DOHH2 (cell line): ENCODE measurements around the gene TUSC7.

ENCODE experiments used
- H3F3A ChIP-seq: fragments of 200-600 bp; sonication (generic), shearing (Covaris generic); 2 replicates; pipeline ENCODE4 v1.6.0; 2016; ENCODE audit warnings: antibody characterized with exemption, mild to moderate bottlenecking; ENCODE audit not compliant: control insufficient read depth, insufficient read depth
- H3K27ac ChIP-seq: fragments of 200-600 bp; sonication (generic); 2 replicates; pipeline ENCODE4 v1.5.1; 2014; ENCODE audit warnings: low read depth, mild to moderate bottlenecking, low read length, moderate library complexity
- H3K27me3 ChIP-seq: fragments of 200-600 bp; sonication (generic); 2 replicates; pipeline ENCODE4 v1.6.1; 2014; ENCODE audit warnings: mild to moderate bottlenecking, low read length, mixed read lengths; ENCODE audit not compliant: control insufficient read depth
- H3K36me3 ChIP-seq: fragments of 200-600 bp; sonication (generic); 2 replicates; pipeline ENCODE4 v1.6.1; 2014; ENCODE audit warnings: mild to moderate bottlenecking, low read length, moderate library complexity, mixed read lengths; ENCODE audit not compliant: control insufficient read depth
- H3K4me1 ChIP-seq: fragments of 200-600 bp; sonication (generic); 2 replicates; pipeline ENCODE4 v1.6.1; 2014; ENCODE audit warnings: mild to moderate bottlenecking, low read length, mixed read lengths; ENCODE audit not compliant: control insufficient read depth
- H3K4me2 ChIP-seq: fragments of 200-600 bp; sonication (generic); 2 replicates; pipeline ENCODE4 v1.6.0; 2014; ENCODE audit warnings: mild to moderate bottlenecking, low read length, moderate library complexity
- H3K4me3 ChIP-seq: fragments of 200-600 bp; sonication (generic); 2 replicates; pipeline ENCODE4 v1.5.1; 2014; ENCODE audit warnings: mild to moderate bottlenecking, low read length, mixed read lengths
- H3K79me2 ChIP-seq: fragments of 200-600 bp; sonication (generic); 2 replicates; pipeline ENCODE4 v1.6.1; 2014; ENCODE audit warnings: mild to moderate bottlenecking, low read length, mixed read lengths; ENCODE audit not compliant: control insufficient read depth
- H3K9me2 ChIP-seq: fragments of 200-600 bp; sonication (generic); replicated peaks from 2 replicates; pipeline ENCODE4 v1.6.1; 2014; ENCODE audit warnings: mild to moderate bottlenecking, low read length, mixed read lengths; ENCODE audit not compliant: control insufficient read depth
- H3K9me3 ChIP-seq: fragments of 200-600 bp; sonication (generic); 2 replicates; pipeline ENCODE4 v1.6.1; 2014; ENCODE audit warnings: antibody characterized with exemption, low read length, mixed read lengths; ENCODE audit not compliant: control insufficient read depth, insufficient read depth
- H4K20me1 ChIP-seq: fragments of 200-600 bp; sonication (generic); 2 replicates; pipeline ENCODE4 v1.6.0; 2014; ENCODE audit warnings: low read depth, mild to moderate bottlenecking, antibody characterized with exemption, low read length, moderate library complexity; ENCODE audit not compliant: control insufficient read depth, insufficient read depth
- CTCF ChIP-seq: fragments of 200-600 bp; sonication (generic); IDR thresholded peaks from one replicate; pipeline ENCODE4 v1.5.1; 2014; ENCODE audit warnings: antibody characterized with exemption, mild to moderate bottlenecking, low read depth, low read length; ENCODE audit not compliant: poor library complexity, severe bottlenecking
- EZH2phosphoT487 ChIP-seq: fragments of 200-600 bp; sonication (generic); IDR thresholded peaks from 2 replicates; pipeline ENCODE4 v1.6.1; 2017; ENCODE audit warnings: borderline replicate concordance, mild to moderate bottlenecking, antibody characterized with exemption, low read length, moderate library complexity, mixed read lengths

The TUSC7 gene

GRCh38 chr3:116707531-116707930 lies 2.0 kb upstream of the TUSC7 start:
- H3K4me3 ChIP-seq = no peak overlapping the region
- H4K20me1 ChIP-seq = no peaks in the 10 kb centered on the region
- no peaks in the 10 kb centered on the region for H3K4me1 ChIP-seq
- no peaks in the 10 kb centered on the region for H3F3A ChIP-seq
- no peak overlapping the region for H3K4me2 ChIP-seq
- no peaks in the 10 kb centered on the region for H3K79me2 ChIP-seq
- no peaks in the 10 kb centered on the region for H3K9me2 ChIP-seq
- H3K27ac ChIP-seq = no peak overlapping the region
- TF ChIP-seq CTCF = no peak
- TF ChIP-seq EZH2phosphoT487 = no peak
- no peaks in the 10 kb centered on the region for H3K9me3 ChIP-seq
- no peaks in the 10 kb centered on the region for H3K27me3 ChIP-seq
- H3K36me3 ChIP-seq = no peaks in the 10 kb centered on the region

- H3K4me1 ChIP-seq = no peaks in the 10 kb centered on the region
- no peaks in the 10 kb centered on the region for H3F3A ChIP-seq
- no peak overlapping the region for H3K4me2 ChIP-seq
- no peaks in the 10 kb centered on the region for H3K79me2 ChIP-seq
- H3K27me3 ChIP-seq = no peaks in the 10 kb centered on the region
- no peaks in the 10 kb centered on the region for H3K9me3 ChIP-seq
- no peaks in the 10 kb centered on the region for H3K36me3 ChIP-seq
- no peak overlapping the region for H3K27ac ChIP-seq
- no peak overlapping the region for H3K4me3 ChIP-seq
- H4K20me1 ChIP-seq = no peaks in the 10 kb centered on the region
- no peaks in the 10 kb centered on the region for H3K9me2 ChIP-seq
- TF ChIP-seq CTCF = no peak
- no peak for TF ChIP-seq EZH2phosphoT487
Measured at GRCh38 chr3:116716490-116716889, 6.9 kb downstream of the TUSC7 start.

- Histone ChIP-seq H3K36me3 (no peaks in the 10 kb centered on the region), H3K27me3 (no peaks in the 10 kb centered on the region), H3K9me3 (no peaks in the 10 kb centered on the region), H4K20me1 (no peaks in the 10 kb centered on the region), H3K4me3 (no peak overlapping the region), H3K27ac (no peak overlapping the region), H3K79me2 (no peaks in the 10 kb centered on the region), H3F3A (no peaks in the 10 kb centered on the region), H3K9me2 (no peaks in the 10 kb centered on the region), H3K4me1 (no peaks in the 10 kb centered on the region), H3K4me2 (no peak overlapping the region)
- no peak for TF ChIP-seq EZH2phosphoT487
- TF ChIP-seq CTCF = no peak
Measured at GRCh38 chr3:116717566-116717965, 8.0 kb downstream of the TUSC7 start.

GRCh38 chr3:116728454-116728853 lies 18.9 kb downstream of the TUSC7 start:
- Histone ChIP-seq H3K27ac (no peak overlapping the region), H3K4me1 (no peaks in the 10 kb centered on the region), H4K20me1 (no peaks in the 10 kb centered on the region), H3K9me2 (no peaks in the 10 kb centered on the region), H3F3A (no peaks in the 10 kb centered on the region), H3K4me2 (no peak overlapping the region), H3K36me3 (no peaks in the 10 kb centered on the region), H3K9me3 (no peaks in the 10 kb centered on the region), H3K27me3 (no peaks in the 10 kb centered on the region), H3K4me3 (no peak overlapping the region), H3K79me2 (no peaks in the 10 kb centered on the region)
- TF ChIP-seq CTCF (no peak), EZH2phosphoT487 (no peak)
